Activated CD8-positive, alpha-beta memory T cell treated with anti-CD3 and anti-CD28 coated beads for 24 hours (primary cell): Measurements from ENCODE around the gene NLGN2.

Experiments used
- DNase-seq: peaks from one replicate; pipeline ENCODE4 v3.0.0-alpha.2; 2020

The NLGN2 gene

GRCh38 chr17:7392696-7393612, 14.7 kb upstream of the NLGN2 start:
- no peak for DNase-seq

- DNase-seq: peak; percentile 68
Observed at GRCh38 chr17:7393613-7394451, 13.8 kb upstream of the NLGN2 start.

- peak; percentile 95 for DNase-seq
Observed at GRCh38 chr17:7394452-7395191, 13.0 kb upstream of the NLGN2 start, which contains the start of gene PLSCR3. TSS of gene PLSCR3 (minus strand) at chr17:7394525. CDS start at chr17:7394110, 415 bp downstream.

- no peak for DNase-seq
Observed at GRCh38 chr17:7396147-7396546, 11.5 kb upstream of the NLGN2 start.

- DNase-seq: no peak
Observed at GRCh38 chr17:7398612-7399011, 9.0 kb upstream of the NLGN2 start.

GRCh38 chr17:7403043-7403726, 4.5 kb upstream of the NLGN2 start:
- peak; percentile 73 for DNase-seq

GRCh38 chr17:7403727-7403976, 4.0 kb upstream of the NLGN2 start:
- DNase-seq: no peak

- peak; percentile 96 for DNase-seq
Observed at GRCh38 chr17:7403977-7404736, 3.5 kb upstream of the NLGN2 start, which contains the start of gene TMEM256. TSS of gene TMEM256 (minus strand) at chr17:7404097. CDS start at chr17:7404084, 13 bp downstream.

GRCh38 chr17:7404737-7405349, 2.8 kb upstream of the NLGN2 start:
- no peak for DNase-seq

GRCh38 chr17:7405350-7406234, 2.1 kb upstream of the NLGN2 start:
- no peak for DNase-seq

- DNase-seq: no peak
Observed at GRCh38 chr17:7406235-7406825, 1.3 kb upstream of the NLGN2 start.

GRCh38 chr17:7407082-7407481, 563 bp upstream of the NLGN2 start:
- DNase-seq: no peak

- peak; percentile 72 for DNase-seq
Observed at GRCh38 chr17:7408252-7408727, 645 bp downstream of the NLGN2 start.

- no peak for DNase-seq
Observed at GRCh38 chr17:7408863-7409262, 1.2 kb downstream of the NLGN2 start.

GRCh38 chr17:7409716-7410115, 2.1 kb downstream of the NLGN2 start:
- DNase-seq: no peak

GRCh38 chr17:7410634-7411426, 3.2 kb downstream of the NLGN2 start:
- DNase-seq: no peak

- no peak for DNase-seq
Observed at GRCh38 chr17:7411427-7411750, 3.7 kb downstream of the NLGN2 start.

- no peak for DNase-seq
Observed at GRCh38 chr17:7413346-7413985, 5.8 kb downstream of the NLGN2 start.
